ENCODE data around the gene C3orf18.
A peak's percentile ranks its signal among the peaks of the same experiment; 100 is the strongest.
"Not testable (repeated sequence)": the region's sequence is repeated elsewhere in the genome, so short reads cannot be mapped to it uniquely, and the experiment has no call there.

The C3orf18 gene

GRCh38 chr3:50523279-50523811 is 44.2 kb downstream of the C3orf18 start:
- no peak for DNase-seq (ENCODE audit: low spot score)
- FAIRE-seq = no peak

- DNase-seq (ENCODE audit: low spot score) (no peak), FAIRE-seq (no peak)
Observed at GRCh38 chr3:50521572-50521971, 46.0 kb downstream of the C3orf18 start.

DNA sequence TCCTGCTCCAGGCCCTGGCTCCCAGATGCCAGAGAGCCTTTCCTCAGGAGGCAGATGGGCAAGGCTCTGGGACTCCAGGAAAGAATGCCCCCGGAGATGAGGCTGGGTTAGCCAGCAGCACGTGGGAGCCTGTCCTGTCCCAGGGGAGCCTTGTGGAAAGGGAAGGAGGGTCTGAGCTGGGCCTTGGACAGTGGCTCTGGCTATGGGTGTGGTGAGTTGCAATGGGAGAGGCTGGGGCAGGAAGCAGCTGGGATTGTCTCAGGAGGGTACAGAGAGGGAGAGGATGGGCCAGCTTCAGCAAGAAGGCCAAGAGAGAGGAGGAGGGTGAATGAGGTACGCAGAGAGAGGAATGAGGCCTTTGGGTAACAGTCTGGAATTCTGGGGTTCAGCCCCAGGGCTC is 46.7 kb downstream of the C3orf18 start:
- DNase-seq (ENCODE audit: low spot score) = no peak
- no peak for FAIRE-seq

DNA sequence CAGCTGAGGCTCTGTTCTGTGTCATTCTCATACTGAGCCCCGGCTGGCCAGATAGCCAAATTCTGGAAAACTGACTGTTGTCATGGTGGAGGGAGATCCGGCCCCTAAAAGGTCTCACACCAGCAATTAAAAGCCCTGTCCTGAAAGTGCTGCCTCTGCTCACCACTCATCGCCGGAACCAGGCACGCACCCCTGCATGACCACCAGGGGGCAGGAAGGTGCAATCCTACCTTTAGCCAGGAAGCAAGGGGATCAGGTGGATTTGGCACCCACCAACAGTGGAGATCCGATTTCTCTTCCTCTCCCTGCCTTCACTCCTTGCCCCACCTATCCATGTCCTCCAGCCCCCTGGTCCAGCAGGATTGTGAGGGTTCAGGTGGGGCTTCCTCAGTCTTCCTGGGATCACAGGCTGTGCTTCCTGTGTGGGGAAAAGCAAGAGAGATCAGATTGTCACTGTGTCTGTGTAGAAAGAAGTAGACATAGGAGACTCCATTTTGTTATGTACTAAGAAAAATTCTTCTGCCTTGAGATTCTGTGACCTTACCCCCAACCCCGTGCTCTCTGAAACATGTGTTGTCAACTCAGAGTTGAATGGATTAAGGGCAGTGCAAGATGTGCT is 48.0 kb downstream of the C3orf18 start:
- DNase-seq (ENCODE audit: low spot score) (peak; percentile 77), FAIRE-seq (peak; percentile 97)

GRCh38 chr3:50518436-50518835 is 49.1 kb downstream of the C3orf18 start:
- DNase-seq (ENCODE audit: low spot score) (no peak), FAIRE-seq (no peak)

DNA sequence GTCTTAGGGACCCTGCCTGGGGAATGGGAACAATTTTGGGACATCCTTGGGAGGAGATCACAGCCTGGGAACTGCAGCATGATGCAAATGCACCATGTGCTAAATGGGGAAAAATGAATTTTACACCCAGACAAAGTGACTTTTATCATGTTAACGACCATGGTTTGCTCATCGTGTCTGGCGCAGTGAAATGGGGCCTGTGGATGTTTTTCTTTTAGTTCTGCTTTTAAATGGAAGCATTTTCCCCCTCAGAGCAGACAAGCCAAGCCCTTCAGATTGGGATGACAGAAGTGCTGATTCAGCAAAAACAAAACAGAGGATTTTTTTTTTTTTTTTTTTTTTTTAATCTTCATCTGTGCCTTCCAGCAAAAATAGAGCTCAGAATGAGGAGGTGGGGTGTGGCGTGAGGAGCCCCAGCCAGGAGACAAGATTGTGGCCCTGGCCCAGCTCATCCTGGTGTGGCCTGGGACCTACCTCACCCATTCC is 49.8 kb downstream of the C3orf18 start:
- DNase-seq (ENCODE audit: low spot score) = no peak
- FAIRE-seq = no peak

DNA sequence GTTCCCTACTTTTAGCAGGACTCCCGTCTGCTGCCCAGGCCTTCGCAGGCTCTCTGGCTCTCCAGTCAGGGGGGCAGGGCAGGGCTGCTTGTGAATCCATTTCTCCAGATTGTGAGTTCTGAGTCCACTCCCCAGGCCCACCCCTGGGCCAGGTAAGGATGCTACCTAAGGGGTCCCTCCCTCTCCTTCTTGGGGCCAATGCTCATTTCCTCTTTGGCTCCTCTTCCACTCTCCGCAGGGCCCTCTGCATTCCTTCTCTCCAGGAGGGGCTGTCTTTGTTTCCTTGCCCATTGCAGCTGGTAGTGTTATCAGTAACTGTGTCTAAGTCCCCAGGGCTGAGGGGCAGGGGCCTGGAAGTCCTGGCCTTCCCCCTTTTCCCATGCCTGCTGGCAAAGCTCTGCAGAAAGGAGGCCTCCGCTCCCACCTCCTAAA is 51.1 kb downstream of the C3orf18 start:
- FAIRE-seq = no peak

DNA sequence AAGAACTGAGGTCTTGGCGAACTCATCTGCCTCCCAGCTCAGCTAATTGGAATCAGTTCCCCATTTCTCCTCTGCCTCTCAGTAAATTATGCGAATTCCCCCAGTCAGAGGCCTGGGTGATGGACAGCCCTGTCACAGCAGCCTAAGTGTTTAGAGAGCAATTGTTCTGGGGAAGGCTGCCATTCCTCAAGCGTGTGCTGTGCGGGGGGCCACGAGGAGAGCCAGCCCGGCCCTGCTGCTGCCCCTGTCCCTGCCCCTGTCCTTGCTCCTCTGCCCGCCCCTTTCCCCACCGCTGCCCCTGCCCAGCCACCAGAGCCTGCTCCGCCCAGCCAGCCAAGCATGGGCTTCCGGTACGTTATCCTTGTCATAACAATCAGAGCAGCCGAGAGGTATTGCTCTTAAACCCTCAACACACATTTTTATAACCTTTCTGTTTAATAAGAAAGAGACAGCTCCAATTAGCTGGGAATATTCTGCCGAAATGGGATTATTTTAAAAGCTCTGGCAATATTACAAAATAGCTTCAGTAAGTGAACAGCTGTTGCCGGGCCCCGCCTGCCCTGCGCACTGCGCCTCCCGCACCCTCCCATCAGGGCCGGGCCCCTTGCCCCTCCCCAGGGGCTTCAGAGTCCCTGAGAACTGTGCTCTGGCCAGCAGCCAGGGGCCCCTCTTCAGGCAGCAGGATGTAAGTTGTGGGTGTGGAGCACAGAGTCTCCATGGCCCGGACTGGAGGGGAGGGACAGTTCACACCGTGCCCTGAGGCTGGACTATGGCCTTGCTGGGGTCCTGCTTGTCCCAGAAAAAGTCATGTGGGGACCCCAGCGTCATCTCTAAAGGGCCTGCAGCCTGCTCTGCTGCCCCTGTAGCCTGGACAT is 51.7 kb downstream of the C3orf18 start:
- FAIRE-seq = no peak
- no peak for DNase-seq (ENCODE audit: low spot score)

More for the DNA sequence above, 51.1 kb downstream of the C3orf18 start:
- DNase-seq (ENCODE audit: low spot score) = no peak

GRCh38 chr3:50512908-50513307 is 54.6 kb downstream of the C3orf18 start:
- FAIRE-seq; DNase-seq (ENCODE audit: low spot score): not testable (repeated sequence)

DNA sequence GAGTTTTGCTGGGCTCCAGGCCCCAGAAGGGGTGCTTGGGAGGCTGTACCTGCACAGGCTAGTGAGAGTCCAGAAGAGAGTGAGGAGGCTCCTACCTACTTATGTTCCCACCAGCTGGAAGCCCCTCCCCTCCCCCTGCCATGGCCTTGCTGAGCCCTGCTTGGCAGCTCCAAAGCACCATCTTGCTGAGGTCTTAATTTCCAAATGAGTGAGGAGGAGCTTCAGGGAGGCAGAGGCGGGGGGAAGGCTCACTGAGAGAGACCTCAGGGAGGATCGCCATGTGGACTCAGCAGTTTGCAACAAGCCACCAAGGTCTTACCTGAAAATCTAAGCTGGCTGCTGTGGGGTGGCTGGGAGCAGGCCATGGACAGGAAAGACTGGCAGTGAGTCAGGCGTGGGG is 55.4 kb downstream of the C3orf18 start:
- FAIRE-seq = no peak
- DNase-seq (ENCODE audit: low spot score) = no peak

DNA sequence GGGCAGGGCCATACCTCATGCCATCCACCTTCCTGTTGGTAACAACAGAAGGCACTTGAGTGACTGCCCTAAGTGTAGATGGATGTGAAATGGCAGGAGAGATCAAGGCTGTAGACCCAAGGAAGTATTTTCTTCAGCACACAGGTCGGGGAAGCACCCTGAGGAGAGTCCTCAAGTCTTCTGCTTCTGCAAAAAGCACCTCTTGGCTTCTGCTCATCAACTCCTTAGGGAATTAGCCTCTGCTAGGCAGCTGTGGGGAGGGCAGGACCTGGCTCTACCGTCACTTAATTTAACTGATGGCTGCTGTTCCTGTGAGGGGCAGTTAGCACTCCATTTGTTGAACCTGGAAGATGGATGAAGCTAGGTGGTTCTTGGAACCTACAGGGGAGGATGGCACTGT is 57.2 kb downstream of the C3orf18 start:
- FAIRE-seq (no peak), DNase-seq (ENCODE audit: low spot score) (no peak)

GRCh38 chr3:50509715-50510114 is 57.8 kb downstream of the C3orf18 start:
- no peak for FAIRE-seq

DNA sequence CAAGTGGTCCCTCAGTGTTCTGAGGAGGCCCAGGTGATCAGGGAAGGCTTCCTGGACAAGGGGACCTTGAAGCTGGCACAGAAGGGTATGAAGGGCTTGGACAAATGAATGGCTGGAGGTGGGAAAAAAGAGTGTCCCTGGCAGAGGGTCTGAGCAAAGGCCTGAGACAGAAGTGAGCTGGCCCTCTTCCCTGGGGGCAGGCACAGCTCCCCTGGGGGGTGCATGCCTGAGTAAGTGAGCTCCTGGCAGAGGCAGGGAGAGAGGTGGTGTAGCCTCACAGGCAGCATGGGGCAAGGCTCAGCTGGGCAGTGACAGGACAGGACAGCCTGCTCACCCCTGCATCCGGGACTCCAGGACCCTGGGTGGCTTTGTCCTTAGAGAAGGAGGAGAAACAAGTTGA is 58.7 kb downstream of the C3orf18 start:
- DNase-seq (ENCODE audit: low spot score) = no peak
- no peak for FAIRE-seq

More at GRCh38 chr3:50509715-50510114, 57.8 kb downstream of the C3orf18 start:
- no peak for DNase-seq (ENCODE audit: low spot score)
